ENCODE measurements around the gene GGTLC1.
"Not testable (repeated sequence)": the region's sequence is repeated elsewhere in the genome, so short reads cannot be mapped to it uniquely, and the experiment has no call there.

GGTLC1 gene

DNA sequence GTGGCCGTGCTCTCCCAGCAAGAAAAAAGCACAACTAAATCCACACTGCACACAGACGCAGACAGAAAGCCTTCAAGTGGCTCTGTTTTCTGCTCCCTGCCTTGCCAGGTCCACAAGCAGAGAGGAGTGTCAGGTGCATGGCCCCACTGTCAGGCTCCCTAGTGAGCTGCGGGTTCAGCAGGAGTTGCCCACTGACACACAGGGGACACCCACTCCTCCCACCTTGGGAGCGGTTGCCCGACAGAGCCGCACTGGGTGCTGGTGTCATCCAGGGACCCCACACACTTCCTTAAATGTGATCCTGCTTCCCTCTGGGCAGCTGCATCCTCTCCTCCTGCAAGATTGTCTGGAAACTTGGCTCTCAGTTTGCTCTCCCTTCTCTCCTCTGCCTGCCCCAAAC, 6.7 kb upstream of the GGTLC1 start:
- not testable (repeated sequence) for DNase-seq (ENCODE audit: low read depth in 2 of 2, low spot score in 1 of 2)

DNA sequence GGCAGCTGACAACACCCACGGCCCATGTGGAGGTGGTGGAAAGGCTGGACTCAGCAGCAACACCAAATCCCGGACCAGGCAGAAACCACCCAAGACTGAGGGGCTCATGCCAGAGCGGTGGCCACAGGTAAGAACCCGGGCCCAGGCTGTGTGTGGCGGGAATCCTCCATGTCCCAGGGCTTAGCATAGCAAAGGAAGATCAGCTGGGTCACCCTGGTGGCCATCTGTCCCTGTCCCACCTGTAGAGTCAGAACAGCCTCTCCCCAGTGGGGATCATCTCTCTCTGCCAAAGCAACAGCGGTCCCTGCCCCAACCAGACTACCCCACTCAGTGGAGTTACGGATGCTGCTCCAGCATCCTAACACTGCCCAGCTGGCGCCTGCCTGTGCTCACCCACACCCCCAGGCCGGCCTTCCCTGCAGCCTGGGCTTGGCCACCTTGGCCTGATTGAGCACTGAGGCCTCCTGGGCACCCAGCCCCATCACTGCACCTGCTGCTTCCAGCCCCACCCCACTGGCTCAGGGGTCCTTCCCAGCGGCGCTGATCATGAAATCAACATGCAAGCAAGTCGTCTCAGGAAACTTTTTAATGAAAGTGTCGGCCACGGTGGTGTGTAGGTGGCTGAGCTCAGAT, 5.5 kb upstream of the GGTLC1 start:
- not testable (repeated sequence) for DNase-seq (ENCODE audit: low read depth in 2 of 2, low spot score in 1 of 2)

DNA sequence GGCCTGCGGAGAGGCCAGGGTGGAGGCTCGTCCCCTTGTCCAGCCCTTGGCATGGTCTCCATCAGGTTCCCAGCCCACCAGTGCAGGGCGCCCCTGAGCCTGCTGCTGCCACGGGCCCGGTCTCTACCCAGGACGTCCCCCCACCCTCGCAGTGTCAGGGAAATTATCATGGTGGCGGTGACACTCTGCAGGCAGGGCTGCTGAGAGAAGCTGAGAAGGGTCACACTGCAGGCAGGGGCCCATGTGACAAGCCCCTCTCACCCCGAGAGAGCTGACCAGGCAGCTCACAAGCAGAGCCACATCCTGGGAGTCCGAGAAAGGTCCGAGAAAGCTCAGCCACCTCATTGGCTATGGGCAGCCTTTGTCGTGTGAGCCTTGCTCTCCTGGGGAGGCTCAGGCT, 4.9 kb upstream of the GGTLC1 start:
- DNase-seq (ENCODE audit: low read depth in 2 of 2, low spot score in 1 of 2) = not testable (repeated sequence)

DNA sequence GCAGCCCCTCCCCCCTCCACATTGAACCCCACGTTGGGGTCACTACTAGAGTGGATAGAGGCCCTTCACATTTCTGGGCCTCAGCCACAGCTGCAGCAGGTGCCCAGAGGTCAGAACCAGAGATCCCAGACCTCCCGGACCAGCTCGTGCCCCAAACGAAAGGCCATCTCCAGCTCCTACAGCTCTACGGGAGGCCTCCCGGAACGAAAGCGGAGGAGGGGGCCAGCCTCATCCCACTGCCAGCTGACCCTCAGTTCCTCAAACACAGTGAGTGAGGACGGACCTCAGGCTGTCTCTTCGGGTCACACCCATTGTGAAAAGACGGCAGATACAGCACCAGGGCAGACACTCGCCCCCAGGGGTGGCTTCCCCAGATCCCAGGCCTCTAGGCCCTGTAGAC, 1.7 kb upstream of the GGTLC1 start:
- DNase-seq (ENCODE audit: low read depth in 2 of 2, low spot score in 1 of 2) = not testable (repeated sequence)

DNA sequence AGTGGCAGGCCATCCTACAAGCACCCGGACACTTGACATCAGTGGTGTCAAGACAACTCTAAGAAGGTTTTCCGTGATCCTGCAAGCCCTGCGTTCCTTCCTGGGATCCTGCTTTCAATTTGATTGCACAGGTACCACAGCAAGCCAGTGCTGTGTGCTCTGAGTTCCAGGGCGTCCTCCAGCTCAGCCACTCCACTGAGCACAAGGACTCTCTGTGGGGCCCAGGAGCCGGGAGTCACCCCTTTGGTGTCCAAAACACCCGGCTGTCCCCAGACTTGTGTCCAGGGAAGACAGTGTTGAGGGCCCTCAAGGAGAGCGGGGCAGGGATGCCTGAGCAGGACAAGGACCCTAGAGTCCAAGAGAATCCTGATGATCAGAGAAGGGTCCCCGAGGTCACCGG, 387 bp upstream of the GGTLC1 start:
- not testable (repeated sequence) for DNase-seq (ENCODE audit: low read depth in 2 of 2, low spot score in 1 of 2)

DNA sequence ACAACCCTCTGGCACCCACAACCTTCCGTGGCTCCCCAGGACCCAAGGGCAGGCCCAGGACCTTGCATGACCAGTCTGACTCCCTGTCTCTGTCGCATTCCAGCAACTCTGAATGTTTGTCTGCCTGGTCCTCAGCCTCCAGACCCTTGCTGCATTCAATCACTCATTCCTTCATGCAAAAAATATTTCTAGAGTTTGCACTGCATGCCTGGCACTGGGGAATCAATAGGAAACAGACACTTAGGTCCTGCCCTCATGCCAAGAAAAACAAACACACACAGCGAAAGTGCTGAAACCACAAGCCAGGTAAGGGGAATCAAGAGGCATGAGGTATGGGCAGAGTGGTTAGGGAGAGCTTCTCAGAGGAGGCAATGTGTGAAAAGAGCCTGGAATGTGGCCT, 1.9 kb downstream of the GGTLC1 start:
- DNase-seq (ENCODE audit: low read depth in 2 of 2, low spot score in 1 of 2) = not testable (repeated sequence)

DNA sequence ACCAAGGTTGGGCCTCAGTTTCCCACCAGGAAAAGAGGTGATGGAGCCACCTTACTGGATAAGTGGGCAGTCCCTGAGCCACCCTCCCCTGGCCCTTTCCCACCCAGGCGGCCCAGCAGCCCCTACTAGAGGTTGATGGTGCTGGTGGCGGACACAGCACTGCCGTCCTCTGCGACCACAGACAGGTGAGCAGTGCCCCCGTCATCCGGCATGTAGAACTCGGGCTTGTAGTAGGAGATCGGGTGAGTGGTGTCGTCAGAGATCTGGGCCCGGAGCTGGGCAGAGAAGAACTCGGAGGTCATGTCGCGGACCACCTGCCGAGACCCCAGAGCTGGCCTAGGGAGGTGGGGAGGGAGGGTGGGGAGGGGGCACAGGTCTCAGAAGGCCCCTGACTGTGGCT, 2.3 kb downstream of the GGTLC1 start:
- DNase-seq (ENCODE audit: low read depth in 2 of 2, low spot score in 1 of 2) = not testable (repeated sequence)

DNA sequence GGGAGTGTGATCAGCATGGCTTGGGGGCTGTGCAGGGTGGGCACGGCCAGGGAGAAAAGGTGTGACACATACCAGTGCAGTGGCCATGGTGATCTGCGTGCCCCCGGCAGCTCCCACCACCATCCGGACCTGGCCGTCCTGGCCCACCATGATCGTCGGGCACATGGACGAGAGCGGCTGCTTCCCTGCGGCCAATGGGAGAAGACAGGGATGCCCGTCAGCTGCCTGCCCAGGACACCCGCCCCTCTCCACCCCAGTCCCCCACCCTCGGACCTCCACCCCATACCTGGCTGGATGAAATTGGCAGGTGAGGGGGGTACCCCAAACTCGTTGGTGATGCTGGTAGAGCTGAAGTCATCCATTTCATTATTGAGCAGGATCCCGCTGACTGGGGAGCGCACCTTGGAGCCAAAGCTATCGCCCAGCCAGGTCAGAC, 2.8 kb downstream of the GGTLC1 start:
- not testable (repeated sequence) for DNase-seq (ENCODE audit: low read depth in 2 of 2, low spot score in 1 of 2)

DNA sequence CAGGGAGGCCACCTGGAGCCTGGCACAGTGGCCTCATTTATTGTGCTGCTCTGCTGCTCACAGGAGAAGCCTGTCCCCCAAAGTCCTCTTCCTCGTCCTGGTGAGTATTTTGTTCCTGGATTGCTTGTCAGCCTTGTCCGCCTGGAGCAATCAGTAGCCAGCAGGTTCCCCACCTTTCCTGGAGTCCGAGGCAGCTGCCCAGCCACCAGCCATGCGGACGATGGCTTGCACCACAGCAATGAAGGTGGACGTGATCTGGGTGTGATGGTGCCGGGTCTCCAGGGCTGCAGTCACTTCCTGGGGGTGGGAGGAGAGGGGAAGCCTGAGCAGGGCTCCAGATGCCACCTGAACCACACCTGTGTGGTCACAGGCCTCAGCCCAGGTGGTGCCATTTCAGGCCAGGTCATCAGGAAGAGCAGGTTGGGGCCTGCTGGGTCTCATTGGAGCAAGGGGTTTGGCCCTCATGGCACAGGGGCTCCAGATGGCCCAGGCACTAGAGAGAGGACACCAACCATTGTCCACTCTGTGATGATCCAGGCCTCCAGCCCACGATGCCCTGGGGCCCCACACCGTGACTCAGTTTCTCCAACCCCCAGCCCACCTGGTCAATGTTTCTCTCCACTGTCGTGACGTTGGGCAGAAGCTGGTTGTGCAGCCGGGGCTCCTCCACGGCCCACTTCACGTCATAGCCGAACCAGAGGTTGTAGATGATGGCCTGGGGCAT, 3.4 kb downstream of the GGTLC1 start:
- DNase-seq (ENCODE audit: low read depth in 2 of 2, low spot score in 1 of 2) = not testable (repeated sequence)

DNA sequence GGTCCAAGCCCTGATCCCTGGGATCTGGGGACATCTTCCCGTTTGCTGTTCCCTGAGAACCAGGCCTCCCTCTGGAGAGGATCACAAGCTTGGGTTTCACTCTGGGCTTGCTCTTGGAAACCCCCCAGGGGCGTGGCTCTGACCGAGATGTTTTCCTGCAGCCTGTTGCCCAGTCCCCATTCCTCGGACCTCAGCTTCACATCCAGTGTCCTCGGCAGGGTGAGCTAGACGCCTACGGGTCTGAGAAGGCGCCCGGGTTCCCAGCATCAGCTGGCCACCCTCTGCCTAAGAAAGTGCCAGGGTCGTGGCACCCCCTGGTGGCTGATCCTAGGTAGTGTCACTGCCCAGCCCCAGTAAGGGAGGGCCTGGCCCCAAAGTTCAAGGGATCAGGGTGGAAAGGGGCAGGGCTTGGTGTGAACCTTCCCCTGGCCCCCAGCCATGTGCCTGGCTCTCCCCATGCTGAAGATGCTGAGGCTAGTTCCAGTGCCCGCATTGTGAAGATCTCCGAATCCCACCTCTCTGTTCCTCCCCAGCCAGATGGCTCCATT, 4.0 kb downstream of the GGTLC1 start:
- not testable (repeated sequence) for DNase-seq (ENCODE audit: low read depth in 2 of 2, low spot score in 1 of 2)

DNA sequence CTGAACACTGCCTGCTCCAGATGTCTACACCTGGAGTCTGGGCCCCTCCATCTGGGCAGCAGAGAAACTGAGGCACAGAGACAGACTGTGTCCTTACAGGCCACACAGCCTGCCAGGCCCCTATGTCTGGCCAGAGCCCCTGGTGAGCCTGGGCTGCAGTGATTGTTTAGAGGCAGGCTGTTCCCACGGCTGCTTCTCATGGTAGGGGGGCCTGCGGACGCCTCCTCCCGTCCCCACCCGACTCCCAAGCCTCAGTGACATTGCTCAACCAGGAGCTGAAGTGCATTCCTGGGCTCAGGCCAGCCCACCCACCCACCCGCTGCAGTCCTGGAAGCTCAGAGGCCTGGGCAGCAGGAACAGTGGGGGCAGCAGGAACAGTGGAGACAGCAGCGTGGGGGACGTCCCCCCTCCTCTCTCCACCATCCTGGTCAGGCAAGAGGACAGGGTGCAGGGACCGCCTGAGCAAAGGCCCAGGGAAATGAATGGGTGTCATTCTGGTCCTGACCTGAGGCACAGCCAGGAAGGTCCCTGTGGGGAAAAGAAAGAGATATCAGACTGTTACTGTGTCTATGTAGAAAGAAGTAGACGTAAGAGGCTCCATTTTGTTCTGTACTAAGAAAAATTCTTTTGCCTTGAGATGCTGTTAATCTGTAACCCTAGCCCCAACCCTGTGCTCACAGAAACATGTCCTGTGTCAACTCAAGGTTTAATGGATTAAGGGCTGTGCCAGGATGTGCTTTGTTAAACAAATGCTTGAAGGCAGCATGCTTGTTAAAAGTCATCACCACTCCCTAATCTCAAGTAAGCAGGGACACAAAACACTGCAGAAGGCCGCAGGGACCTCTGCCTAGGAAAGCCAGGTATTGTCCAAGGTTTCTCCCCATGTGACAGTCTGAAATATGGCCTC, 6.2 kb downstream of the GGTLC1 start:
- DNase-seq (ENCODE audit: low read depth in 2 of 2, low spot score in 1 of 2) = not testable (repeated sequence)

DNA sequence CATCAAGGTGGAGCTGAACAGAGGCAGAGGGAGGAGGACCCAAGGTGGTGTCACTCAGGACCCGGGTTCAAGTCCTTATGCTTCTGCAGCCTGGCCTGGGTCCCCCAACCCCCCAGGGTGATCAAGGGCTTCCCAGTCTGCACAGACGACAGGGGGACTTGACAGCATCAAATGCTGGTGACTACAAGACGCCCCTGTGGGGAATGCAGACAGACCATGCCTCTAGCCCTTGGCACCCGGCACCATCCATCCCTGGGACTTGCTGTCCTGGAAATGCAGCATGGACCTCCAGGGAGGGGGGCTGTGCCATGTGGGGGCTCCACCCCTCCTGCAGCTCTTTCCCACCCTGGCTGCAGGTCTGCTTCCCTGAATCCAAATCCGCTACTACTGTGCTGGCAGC, 7.1 kb downstream of the GGTLC1 start:
- DNase-seq (ENCODE audit: low read depth in 2 of 2, low spot score in 1 of 2) = not testable (repeated sequence)

DNA sequence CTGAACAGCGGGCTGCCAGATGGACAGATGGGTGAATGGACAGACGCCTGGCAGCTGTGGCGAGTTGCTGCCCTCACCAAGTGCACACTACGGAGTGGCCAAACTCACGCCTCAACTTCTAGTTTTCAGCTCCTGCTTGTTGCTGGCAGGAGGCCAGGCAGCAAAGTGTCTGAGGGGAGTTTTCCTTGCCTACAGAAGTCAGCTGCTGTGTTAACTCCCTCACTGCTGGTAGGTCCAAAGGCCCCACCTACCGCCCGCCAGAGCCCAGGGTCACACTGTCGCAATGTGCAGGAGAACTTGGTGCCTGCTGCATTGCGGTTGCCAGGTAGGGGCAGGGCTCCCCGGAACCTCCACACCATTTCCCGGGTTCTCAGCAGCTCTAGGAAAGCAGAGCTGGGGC, 7.6 kb downstream of the GGTLC1 start:
- DNase-seq (ENCODE audit: low read depth in 2 of 2, low spot score in 1 of 2) = not testable (repeated sequence)

DNA sequence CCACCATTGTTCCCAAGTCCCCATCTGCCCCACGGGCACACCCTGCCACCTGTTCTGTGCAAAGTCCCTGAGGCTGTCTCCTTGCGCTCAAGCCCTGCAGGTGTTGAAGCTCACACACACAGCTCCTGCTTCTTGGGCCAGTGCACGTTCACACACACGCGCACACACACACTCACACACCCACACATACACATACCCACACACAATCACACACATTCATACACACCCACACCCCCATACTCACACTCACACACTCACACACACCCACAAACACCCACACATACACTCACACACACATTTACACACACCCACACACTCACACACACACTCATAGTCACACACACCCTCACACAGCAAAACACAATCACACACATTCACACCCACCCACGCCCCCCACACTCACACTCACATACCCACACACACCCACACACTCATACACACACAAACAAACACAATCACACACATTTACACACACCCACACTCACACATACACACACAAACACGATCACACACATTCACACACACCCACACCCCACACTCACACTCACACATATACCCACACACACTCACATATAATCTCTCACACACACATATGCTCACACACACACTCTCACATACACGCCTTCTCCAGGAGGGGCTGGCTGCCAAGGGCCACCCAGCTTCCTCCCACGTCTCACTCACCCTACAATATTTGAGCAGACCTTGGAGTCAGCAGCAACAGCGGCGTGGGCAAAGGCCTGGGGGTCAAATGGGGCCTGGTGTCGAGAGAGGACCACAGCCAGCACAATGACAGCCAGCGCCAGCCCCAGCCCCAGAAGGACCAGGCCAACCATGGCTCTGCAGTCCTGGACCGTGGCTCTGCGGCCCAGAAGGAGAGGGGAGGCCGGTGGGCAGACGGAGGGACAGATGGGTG, 8.4 kb downstream of the GGTLC1 start:
- DNase-seq (ENCODE audit: low read depth in 2 of 2, low spot score in 1 of 2) = not testable (repeated sequence)

DNA sequence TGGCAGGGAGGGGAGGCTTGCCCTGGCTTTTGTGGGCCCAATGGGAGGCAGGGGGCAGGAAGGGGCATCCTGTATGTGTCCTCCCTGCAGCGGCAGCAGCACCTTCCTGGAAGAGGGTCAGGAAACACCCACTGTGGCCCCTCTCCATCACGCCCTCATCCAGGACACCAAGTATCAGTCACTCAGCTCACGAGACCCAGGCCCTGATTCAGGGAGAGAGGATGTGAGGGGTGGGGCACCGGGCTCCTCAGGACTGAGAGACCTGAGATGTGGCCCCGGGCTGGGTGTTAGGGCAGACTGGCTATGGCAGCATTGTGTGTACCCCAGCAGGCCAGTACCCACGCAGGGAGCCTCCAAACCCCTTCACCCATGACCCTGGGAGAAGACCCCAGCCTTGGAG, 9.2 kb downstream of the GGTLC1 start:
- not testable (repeated sequence) for DNase-seq (ENCODE audit: low read depth in 2 of 2, low spot score in 1 of 2)

DNA sequence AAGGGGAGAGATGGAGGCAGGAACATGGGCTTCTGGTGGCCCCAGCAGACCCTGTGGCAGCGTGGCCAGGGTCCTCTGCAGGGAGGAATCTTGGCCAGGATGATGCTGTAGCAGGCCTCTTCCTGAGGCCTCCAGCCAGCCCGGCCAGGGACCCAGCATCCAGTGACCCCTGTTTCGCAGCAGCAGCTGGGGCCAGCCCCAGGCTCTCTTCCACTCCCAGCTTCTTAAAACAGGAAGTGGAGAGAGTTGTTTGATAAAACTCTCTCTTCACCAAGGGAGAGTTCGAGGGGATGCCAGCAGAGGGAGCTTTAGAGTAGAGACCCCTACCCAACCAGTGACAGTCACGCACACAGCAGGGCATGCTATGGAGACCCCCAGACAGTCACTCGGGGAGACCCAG, 10.1 kb downstream of the GGTLC1 start:
- DNase-seq (ENCODE audit: low read depth in 2 of 2, low spot score in 1 of 2) = not testable (repeated sequence)

DNA sequence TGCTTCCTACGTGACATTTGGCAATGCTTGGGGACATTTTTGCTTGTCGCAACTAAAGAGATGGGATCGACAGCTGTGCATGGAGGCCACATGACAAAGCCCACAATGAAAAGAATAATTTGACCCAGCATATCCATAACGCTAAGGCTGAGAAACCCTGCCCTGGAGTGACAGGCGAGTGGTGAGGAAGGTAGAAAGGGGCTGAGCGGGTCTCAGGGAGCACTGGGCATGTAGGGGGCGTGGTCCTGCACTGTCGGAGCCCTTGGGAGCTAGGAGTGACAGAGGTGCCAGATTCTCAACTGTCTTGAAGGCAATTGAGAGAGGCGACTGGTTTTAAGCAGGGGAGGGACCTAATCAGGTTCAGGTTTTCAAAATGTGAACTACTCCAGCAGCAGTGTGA, 13.6 kb downstream of the GGTLC1 start:
- no peak for DNase-seq (ENCODE audit: low read depth in 2 of 2, low spot score in 1 of 2)

DNA sequence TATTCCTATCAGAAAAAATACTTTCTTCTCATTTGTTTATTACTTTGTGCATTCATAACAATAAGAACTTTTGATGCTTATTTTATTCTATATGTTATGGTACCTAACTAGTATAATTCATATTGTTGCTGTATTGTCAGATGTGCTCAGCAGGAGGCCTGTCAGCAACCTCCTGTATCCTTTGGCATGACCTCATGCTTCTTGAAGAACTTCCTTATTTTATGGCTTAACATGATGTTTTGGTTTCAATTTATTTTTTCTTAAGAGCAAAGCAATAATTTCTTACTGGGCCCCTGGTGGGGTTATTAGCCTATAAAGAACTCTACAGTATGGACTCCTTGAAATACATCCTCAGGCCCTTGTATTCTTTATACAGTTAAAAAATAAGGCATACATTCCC, 17.3 kb downstream of the GGTLC1 start:
- no peak for DNase-seq (ENCODE audit: low read depth in 2 of 2, low spot score in 1 of 2)

DNA sequence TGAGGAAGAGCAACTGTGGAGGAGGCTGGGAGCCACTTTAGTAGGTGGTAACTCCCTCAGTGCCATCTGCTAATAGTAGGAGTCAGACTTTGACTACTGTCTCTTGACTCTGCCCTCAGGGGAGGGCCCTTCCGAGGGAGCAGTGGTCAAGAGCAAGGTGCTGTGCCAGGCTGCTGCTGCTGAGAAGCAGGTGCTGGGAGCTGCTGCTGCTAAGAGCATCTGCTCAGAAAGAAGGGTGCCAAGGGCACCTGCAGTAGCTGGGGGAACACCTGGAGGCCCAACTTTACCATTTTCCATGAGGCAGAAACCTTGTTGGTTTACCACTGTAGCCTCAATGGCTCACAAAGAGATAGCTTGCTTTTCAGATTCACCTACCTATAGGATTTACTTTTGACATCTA, 18.5 kb downstream of the GGTLC1 start:
- DNase-seq (ENCODE audit: low read depth in 2 of 2, low spot score in 1 of 2) = no peak

DNA sequence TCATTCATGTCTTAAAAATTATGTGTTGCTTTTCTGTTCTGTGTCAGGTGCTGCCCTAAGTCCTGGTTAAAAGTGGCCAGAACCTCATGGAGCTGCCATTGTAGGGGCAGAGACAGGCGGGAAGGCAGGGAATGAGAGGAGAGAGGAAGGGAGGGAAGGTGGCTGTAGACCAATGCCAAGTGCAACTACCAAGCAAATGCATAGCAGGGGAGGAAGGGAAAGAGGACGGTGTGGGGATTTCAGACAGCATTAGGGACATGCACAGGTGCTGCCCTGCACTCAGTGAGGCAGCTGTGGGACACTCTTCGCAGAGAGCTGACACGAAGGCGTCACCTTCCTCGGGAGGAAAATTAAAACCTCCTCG, 21.0 kb downstream of the GGTLC1 start:
- DNase-seq (ENCODE audit: low read depth in 2 of 2, low spot score in 1 of 2) = no peak

Measured in stimulated activated CD8-positive, alpha-beta memory T cell treated with anti-CD3 and anti-CD28 coated beads, Interleukin-4, amount 100 ng/mL, for 1 hour (primary cell).